SK-MEL-5 (cell line): ENCODE results near the gene PSMA7. TPM values are rescaled to one million over a fixed set of nuclear protein-coding genes. Genes with fewer than 3 reads are reported as not detected.

Source experiments
- DNase-seq: peaks from one replicate; pipeline ENCODE4 v3.0.0-alpha.2; 2016; ENCODE audit warnings: low read depth, low spot score
- in situ Hi-C: cut with HindIII; loops from 2 replicates; pipeline ENCODE4 v1.10.0; 2016; ENCODE audit warnings: low sequenced_read_pairs, high pct_unique_total_duplicates, low pct_unique_long_range_greater_than_20kb
- total RNA-seq: library from RNA; depleted of rRNA; stranded (reverse); fragments of >200 nt; shearing (Covaris generic); gene quantifications from 2 replicates; pipeline ENCODE4 v1.2.3, GENCODE V29; 2014; rRNA removed

Gene PSMA7
- total RNA-seq, 1 experiment from 2014 or later, result 662 TPM

- in situ Hi-C loops, result no loop called here
- DNase-seq, result peak; percentile 54
These were observed 54.7 kb downstream of the PSMA7 start for GRCh38 chr20:62088258-62089127.

- no peak for DNase-seq
- in situ Hi-C loops, result no loop called here
These were observed 55.6 kb downstream of the PSMA7 start for GRCh38 chr20:62087632-62088031.

- DNase-seq, result no peak
- in situ Hi-C loops, result no loop called here
These were observed 56.0 kb downstream of the PSMA7 start for GRCh38 chr20:62087227-62087626.

Other genes with a start within 250 kb of the PSMA7 start
- 3.4 and 3.6 TPM in 2 replicates for gene TAF4, start 77.5 kb downstream of the PSMA7 start, total RNA-seq
- gene LSM14B, start 20.9 kb downstream of the PSMA7 start, total RNA-seq, result 40.4 and 43.2 TPM in 2 replicates
- gene SS18L1, start 375 bp upstream of the PSMA7 start, total RNA-seq, result 20.6 and 23.9 TPM in 2 replicates
- gene MTG2, start 39.6 kb upstream of the PSMA7 start, total RNA-seq, result 27.1 and 29.6 TPM in 2 replicates
- not detected in 2 replicates for gene HRH3, start 76.9 kb upstream of the PSMA7 start, total RNA-seq
- 23.5 and 24.0 TPM in 2 replicates for gene OSBPL2, start 95.1 kb upstream of the PSMA7 start, total RNA-seq
- 173 and 200 TPM in 2 replicates for gene ADRM1, start 159.6 kb upstream of the PSMA7 start, total RNA-seq
- 4.1 and 6.8 TPM in 2 replicates for gene LAMA5, start 223.9 kb upstream of the PSMA7 start, total RNA-seq
- gene RPS21, start 243.7 kb upstream of the PSMA7 start, total RNA-seq, result 1,088 and 1,497 TPM in 2 replicates